Glutamatergic neuron (in vitro differentiated cells): Measurements from ENCODE around the gene USP4. TPM values are rescaled to one million over a fixed set of nuclear protein-coding genes. Genes with fewer than 3 reads are reported as not detected.

Source experiments
- DNase-seq: peaks from one replicate; pipeline ENCODE4 v3.0.0; 2022
- H3K27ac Mint-ChIP-seq: one replicate; pipeline ENCODE4 v1.8.0; 2020; ENCODE audit warnings: mild to moderate bottlenecking, mixed read lengths, inconsistent platforms; ENCODE audit not compliant: unreplicated experiment
- H3K27me3 Mint-ChIP-seq: one replicate; pipeline ENCODE4 v1.8.0; 2020; ENCODE audit warnings: mild to moderate bottlenecking, moderate library complexity, mixed read lengths, inconsistent platforms; ENCODE audit not compliant: unreplicated experiment
- H3K36me3 Mint-ChIP-seq: one replicate; pipeline ENCODE4 v1.8.0; 2020; ENCODE audit warnings: mild to moderate bottlenecking, mixed read lengths, inconsistent platforms; ENCODE audit not compliant: unreplicated experiment
- H3K4me1 Mint-ChIP-seq: one replicate; pipeline ENCODE4 v1.8.0; 2020; ENCODE audit warnings: mild to moderate bottlenecking, low read depth, mixed read lengths, inconsistent platforms; ENCODE audit not compliant: unreplicated experiment
- H3K4me3 Mint-ChIP-seq: one replicate; pipeline ENCODE4 v1.8.0; 2020; ENCODE audit warnings: mild to moderate bottlenecking, mixed read lengths, inconsistent platforms; ENCODE audit not compliant: unreplicated experiment
- H3K9me3 Mint-ChIP-seq: one replicate; pipeline ENCODE4 v1.8.0; 2020; ENCODE audit warnings: mild to moderate bottlenecking, moderate library complexity, mixed read lengths, inconsistent platforms; ENCODE audit not compliant: unreplicated experiment
- total RNA-seq: library from RNA; stranded (reverse); fragmentation: NEBNext Ultra II Directional; extraction: Animal tissue kit (Norgen Biotek cat#: 25700); gene quantifications from one replicate; pipeline ENCODE4 v1.2.1, GENCODE V29; 2021; ENCODE audit not compliant: unreplicated experiment
- TF ChIP-seq, protein P1 (sequence below): fragments of 200-600 bp; sonication (generic); IDR thresholded peaks from one replicate; pipeline ENCODE4 v1.5.0; 2021; ENCODE audit not compliant: partially characterized antibody, unreplicated experiment

The USP4 gene
- total RNA-seq, 1 donor from 2014 or later: 70.0 TPM

DNA sequence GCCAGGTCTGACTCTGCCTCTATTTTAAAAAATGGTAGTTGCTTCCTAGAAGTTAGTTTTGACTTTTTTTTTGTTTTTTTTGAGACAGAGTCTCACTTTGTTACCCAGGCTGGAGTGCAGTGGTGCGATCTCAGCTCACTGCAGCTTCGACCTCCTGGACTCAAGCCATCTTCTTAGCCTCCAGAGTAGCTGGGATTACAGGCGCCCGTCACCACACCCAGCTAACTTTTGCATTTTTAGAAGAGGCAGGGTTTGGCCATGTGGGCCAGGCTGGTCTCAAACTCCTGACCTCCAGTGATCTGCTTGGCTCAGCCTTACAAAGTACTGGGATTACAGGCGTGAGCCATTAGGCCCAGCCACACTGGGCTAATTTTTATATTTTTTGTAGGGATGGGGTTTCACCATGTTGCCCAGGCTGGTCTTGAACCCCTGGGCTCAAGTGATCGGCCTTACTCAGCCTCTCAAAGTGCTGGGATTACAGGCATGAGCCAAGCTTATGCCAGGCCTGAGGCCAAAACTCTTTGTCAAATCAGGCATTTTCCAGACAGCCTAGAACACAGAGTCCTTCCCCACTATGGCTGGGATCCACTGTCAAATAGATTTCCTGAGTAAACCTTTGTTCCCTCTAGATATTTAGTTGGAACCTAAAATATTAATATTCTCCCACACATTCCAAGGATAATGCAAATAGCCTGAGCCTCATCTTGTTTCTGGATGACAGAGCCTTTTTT lies 76.5 kb downstream of the USP4 start:
- H3K27ac Mint-ChIP-seq: no peak overlapping the region
- DNase-seq: no peak
- H3K4me1 Mint-ChIP-seq: no peaks in the 10 kb centered on the region
- H3K4me3 Mint-ChIP-seq: no peak overlapping the region
- H3K9me3 Mint-ChIP-seq: no peaks in the 10 kb centered on the region
- no peaks in the 10 kb centered on the region for H3K36me3 Mint-ChIP-seq
- H3K27me3 Mint-ChIP-seq: peaks cover 2% of the 10 kb centered on the region
- TF ChIP-seq, protein P1, sequence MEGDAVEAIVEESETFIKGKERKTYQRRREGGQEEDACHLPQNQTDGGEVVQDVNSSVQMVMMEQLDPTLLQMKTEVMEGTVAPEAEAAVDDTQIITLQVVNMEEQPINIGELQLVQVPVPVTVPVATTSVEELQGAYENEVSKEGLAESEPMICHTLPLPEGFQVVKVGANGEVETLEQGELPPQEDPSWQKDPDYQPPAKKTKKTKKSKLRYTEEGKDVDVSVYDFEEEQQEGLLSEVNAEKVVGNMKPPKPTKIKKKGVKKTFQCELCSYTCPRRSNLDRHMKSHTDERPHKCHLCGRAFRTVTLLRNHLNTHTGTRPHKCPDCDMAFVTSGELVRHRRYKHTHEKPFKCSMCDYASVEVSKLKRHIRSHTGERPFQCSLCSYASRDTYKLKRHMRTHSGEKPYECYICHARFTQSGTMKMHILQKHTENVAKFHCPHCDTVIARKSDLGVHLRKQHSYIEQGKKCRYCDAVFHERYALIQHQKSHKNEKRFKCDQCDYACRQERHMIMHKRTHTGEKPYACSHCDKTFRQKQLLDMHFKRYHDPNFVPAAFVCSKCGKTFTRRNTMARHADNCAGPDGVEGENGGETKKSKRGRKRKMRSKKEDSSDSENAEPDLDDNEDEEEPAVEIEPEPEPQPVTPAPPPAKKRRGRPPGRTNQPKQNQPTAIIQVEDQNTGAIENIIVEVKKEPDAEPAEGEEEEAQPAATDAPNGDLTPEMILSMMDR: no peak

DNA sequence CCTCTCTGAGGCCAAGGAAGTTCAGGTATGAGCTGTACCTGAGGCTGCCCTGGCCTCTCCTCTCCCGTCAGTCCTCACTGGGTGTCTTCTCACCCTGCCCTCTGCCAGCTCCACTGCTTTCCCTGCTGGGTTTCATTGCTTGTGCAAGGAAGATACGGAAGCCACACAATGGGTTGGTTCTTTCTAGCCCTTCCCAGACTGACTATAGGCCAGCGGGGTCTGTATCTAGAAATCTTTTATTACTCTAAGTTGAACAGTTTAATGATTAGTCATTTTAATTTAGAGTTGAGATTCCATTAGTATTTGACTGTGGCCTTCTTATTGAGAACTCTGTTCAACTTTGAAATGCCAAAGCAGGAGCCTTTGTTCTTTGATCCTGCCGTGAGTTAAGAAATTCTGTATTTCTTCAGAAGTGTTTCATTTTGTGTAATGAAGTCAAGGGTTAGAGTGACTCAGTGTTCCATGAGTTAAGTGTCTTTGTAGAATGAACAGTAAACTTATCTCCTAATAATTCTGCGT lies 79.0 kb downstream of the USP4 start:
- H3K4me1 Mint-ChIP-seq: no peaks in the 10 kb centered on the region
- TF ChIP-seq, protein P1: no peak
- peaks cover 2% of the 10 kb centered on the region for H3K27me3 Mint-ChIP-seq
- no peaks in the 10 kb centered on the region for H3K36me3 Mint-ChIP-seq
- H3K9me3 Mint-ChIP-seq: no peaks in the 10 kb centered on the region
- no peak overlapping the region for H3K4me3 Mint-ChIP-seq
- H3K27ac Mint-ChIP-seq: no peak overlapping the region
- no peak for DNase-seq

DNA sequence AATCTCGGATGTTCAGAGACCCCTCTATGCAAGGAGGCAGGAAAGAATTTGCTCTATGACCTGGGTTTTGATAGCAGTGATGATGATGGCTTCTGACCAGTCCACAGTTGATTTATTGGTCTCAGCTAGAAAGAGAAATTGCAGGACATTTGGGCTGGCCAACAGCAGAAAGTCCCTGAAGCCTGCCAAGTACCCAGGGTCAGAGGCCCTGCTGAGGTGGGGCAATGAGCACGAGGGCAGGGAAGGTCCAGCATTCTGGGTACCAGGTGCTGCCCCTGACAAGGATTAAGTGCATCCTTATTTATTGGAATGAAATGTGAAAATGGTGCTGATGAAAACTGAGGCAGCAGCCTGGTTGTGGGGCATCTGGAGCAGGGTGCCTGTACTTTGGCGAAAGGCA lies 82.7 kb downstream of the USP4 start:
- H3K27ac Mint-ChIP-seq: no peak overlapping the region
- DNase-seq: no peak
- H3K9me3 Mint-ChIP-seq: no peaks in the 10 kb centered on the region
- H3K36me3 Mint-ChIP-seq: no peaks in the 10 kb centered on the region
- TF ChIP-seq, protein P1: no peak
- peaks cover 3% of the 10 kb centered on the region for H3K27me3 Mint-ChIP-seq
- no peaks in the 10 kb centered on the region for H3K4me1 Mint-ChIP-seq
- no peak overlapping the region for H3K4me3 Mint-ChIP-seq

DNA sequence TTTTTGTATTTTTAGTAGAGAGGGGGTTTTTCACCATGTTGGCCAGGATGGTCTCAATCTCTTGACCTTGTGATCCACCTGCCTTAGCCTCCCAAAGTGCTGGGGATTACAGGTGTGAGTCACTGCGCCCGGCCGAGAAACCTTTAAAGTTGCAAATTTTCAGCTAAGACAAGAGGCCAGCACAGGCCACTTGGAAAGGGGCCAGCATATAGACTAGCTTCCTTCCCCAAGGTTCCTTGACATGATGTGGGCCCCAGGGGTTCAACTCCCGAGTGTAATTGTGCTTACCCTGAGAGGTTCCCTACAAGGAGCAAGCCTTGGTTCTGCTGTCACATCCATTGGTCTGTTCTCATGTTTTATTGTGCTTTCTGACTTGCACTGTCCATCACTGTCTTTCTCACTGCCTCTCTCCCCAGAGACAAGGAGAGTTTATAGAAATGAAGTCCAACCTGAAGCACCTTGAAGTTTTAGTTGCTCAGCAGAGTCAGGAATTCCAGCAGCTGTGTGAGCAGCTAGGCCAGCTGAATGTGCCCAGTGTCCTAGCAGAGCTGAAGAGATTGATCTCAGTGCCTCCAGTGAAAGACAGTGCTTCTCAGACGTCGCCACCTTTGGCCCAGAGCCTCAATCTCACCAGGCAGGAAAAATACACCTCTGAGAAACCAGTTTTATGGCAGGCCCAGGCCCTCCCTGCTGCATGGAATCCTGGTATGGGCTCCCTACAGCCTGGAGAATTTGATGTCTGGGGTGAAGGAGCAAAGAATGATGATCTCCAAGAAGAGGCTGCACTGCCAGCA lies 83.9 kb downstream of the USP4 start:
- H3K4me3 Mint-ChIP-seq: no peak overlapping the region
- TF ChIP-seq, protein P1: no peak
- peaks cover 3% of the 10 kb centered on the region for H3K27me3 Mint-ChIP-seq
- peaks cover 1% of the 10 kb centered on the region for H3K9me3 Mint-ChIP-seq
- no peaks in the 10 kb centered on the region for H3K4me1 Mint-ChIP-seq
- no peak overlapping the region for H3K27ac Mint-ChIP-seq
- H3K36me3 Mint-ChIP-seq: no peaks in the 10 kb centered on the region
- no peak for DNase-seq

DNA sequence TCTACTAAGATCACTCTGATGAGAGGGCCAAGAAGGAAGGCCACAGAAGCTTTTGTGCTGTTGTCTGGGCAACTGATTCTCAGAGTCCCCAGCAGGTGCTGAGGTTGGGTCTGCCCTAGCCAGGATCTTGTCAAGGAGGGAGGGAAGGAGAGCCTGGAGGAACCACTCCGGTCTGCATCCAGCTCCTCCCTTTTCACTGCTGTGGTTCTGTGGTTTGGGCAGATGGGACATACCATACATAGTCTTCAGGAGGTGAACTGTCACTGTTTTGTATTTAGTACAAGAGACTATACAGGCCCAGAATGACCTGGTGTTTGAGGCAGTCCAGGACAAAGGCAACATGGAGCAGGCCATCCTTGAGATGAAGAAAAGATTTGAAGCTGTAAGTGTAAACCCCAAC lies 84.7 kb downstream of the USP4 start:
- H3K4me3 Mint-ChIP-seq: no peak overlapping the region
- H3K36me3 Mint-ChIP-seq: no peaks in the 10 kb centered on the region
- TF ChIP-seq, protein P1: no peak
- no peak for DNase-seq
- H3K9me3 Mint-ChIP-seq: peaks cover 1% of the 10 kb centered on the region
- H3K27ac Mint-ChIP-seq: no peak overlapping the region
- H3K27me3 Mint-ChIP-seq: peaks cover 3% of the 10 kb centered on the region
- H3K4me1 Mint-ChIP-seq: peaks cover 3% of the 10 kb centered on the region
